ENCODE data around the gene HOXD9. TPM values are rescaled to one million over a fixed set of nuclear protein-coding genes. Genes with fewer than 3 reads are reported as not detected.

The HOXD9 gene
- total and polyA plus RNA-seq, 2 donors (not counting 3 experiments of a cell fraction or from before 2014, with no cell fraction given), result 1.9 to 3.5 TPM

DNA sequence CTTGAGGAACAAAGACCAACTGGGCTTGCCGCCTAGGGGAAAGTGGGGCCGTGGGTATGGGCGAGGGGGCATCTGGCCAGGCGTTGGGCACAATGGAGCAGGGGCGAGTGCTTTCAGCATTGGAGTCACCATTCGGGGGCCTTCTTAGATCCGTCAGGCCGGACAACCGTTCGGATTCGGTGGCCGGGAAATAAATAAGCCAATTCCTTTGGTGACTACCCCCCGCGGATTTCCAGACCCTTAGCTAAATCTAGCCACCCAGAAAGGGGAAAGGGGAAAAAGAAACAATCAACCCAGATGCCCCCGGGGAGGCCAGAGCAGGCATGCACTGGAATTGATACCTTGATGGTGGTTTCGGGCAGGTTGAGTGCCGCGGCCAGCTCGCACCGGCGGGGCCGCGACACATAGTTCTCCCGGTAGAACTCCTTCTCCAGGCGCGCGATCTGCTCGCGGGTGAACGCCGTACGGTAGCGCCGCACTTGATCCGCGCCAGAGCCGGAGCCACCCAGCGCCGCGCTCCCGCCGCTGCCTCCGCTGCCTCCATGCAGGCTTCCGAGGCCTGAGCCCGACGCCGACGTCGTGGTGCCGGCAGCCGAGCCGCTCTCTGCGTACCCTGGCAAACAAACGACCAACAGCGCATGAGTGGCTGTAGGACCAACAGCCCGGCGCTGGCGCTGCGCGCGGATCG is 40.5 kb upstream of the HOXD9 start:
- Histone ChIP-seq H3K9me1 (replicated peaks; ENCODE audit: control insufficient read depth, extremely low read depth, insufficient read depth, low read length) (no peaks in the 10 kb centered on the region), H3K9me3 (replicated peaks; ENCODE audit: control insufficient read depth, insufficient read depth, low read length) (no peaks in the 10 kb centered on the region), H4K20me1 (replicated peaks; ENCODE audit: control insufficient read depth, extremely low read depth, insufficient read depth, low read length) (peaks cover 2% of the 10 kb centered on the region), H3K36me3 (ENCODE audit: control insufficient read depth in 2 of 2, extremely low read depth in 1 of 2, insufficient read depth in 2 of 2, low read length in 2 of 2) (no peaks in the 10 kb centered on the region), H3K27me3 (ENCODE audit: control insufficient read depth in 2 of 2, insufficient read depth in 2 of 2, low read length in 2 of 2) (peaks cover 83 to 97% of the 10 kb centered on the region in 2 experiments), H3K4me1 (ENCODE audit: control insufficient read depth, extremely low read depth, insufficient read depth, low read length) (no peaks in the 10 kb centered on the region), H3K4me2 (ENCODE audit: insufficient read depth, low read length) (no peak overlapping the region), H3K79me2 (ENCODE audit: control insufficient read depth, insufficient read depth, low read length) (no peaks in the 10 kb centered on the region), H3K9ac (replicated peaks; ENCODE audit: extremely low read depth, insufficient read depth, low read length) (no peak overlapping the region), H3K4me3 (replicated peaks in 1 of 3; ENCODE audit: insufficient read depth in 1 of 3, low read depth in 1 of 3, low read length in 3 of 3) (no peak overlapping the region), H3K27ac (ENCODE audit: insufficient read depth, low read depth, low read length) (no peak overlapping the region), H2AFZ (ENCODE audit: low read depth, low read length) (no peak overlapping the region)
- TF ChIP-seq, protein P1, sequence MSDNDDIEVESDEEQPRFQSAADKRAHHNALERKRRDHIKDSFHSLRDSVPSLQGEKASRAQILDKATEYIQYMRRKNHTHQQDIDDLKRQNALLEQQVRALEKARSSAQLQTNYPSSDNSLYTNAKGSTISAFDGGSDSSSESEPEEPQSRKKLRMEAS (IDR thresholded peaks at IDR 0.05; ENCODE audit: insufficient read depth, insufficient read length), result no peak
- peak; percentile 98 for TF ChIP-seq EZH2 (IDR thresholded peaks at IDR 0.05; ENCODE audit: borderline replicate concordance, low read depth, low read length, severe bottlenecking)
- BruUV-seq (replicated peaks), result no TSS peak
- ChIA-PET POLR2A (no interaction called here), CTCF (interaction anchor here (1.4 to 1.6 kb wide), 3 partner anchors 14 to 29 kb away, joined by 4 to 6 read pairs (median 4); no protein-coding TSS in a partner anchor)
- dilution Hi-C loops (cut with MboI; ENCODE audit: extremely low pct_ligation_motif_present, low sequenced_read_pairs), result no loop called here
- intact Hi-C loops (cut with micrococcal nuclease), result loop anchor here (2.0 kb wide), 2 partner anchors 15 to 79 kb away; partner anchors contain the start of gene LNPK
- DNase-seq (ENCODE audit: low read depth, low spot score), result no peak
- FAIRE-seq, result no peak

DNA sequence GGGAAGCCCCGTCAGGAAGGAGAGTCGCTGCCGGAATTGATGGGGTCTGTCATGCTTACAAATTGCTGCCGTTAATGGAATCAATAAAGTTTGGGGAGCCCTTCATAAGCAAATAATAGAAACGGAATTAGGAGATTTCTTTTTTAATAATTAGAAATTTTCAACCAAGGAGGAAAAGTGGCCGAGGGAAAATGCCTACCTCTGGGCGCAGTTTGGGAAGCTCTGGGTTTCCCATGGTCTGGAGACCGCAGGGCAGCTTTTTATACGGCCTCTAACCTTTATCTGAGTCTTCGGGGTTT is 40.0 kb upstream of the HOXD9 start:
- H3K4me1 ChIP-seq (ENCODE audit: control insufficient read depth, extremely low read depth, insufficient read depth, low read length), result no peaks in the 10 kb centered on the region
- H3K9me3 ChIP-seq (replicated peaks; ENCODE audit: control insufficient read depth, insufficient read depth, low read length), result no peaks in the 10 kb centered on the region
- H3K27me3 ChIP-seq (ENCODE audit: control insufficient read depth in 2 of 2, insufficient read depth in 2 of 2, low read length in 2 of 2), result peaks cover 86 to 97% of the 10 kb centered on the region in 2 experiments
- no peaks in the 10 kb centered on the region for H4K20me1 ChIP-seq (replicated peaks; ENCODE audit: control insufficient read depth, extremely low read depth, insufficient read depth, low read length)
- H3K79me2 ChIP-seq (ENCODE audit: control insufficient read depth, insufficient read depth, low read length), result no peaks in the 10 kb centered on the region
- no peak overlapping the region for H3K4me3 ChIP-seq (replicated peaks in 1 of 3; ENCODE audit: insufficient read depth in 1 of 3, low read depth in 1 of 3, low read length in 3 of 3)
- no peaks in the 10 kb centered on the region for H3K9me1 ChIP-seq (replicated peaks; ENCODE audit: control insufficient read depth, extremely low read depth, insufficient read depth, low read length)
- H2AFZ ChIP-seq (ENCODE audit: low read depth, low read length), result no peak overlapping the region
- FAIRE-seq, result no peak
- H3K36me3 ChIP-seq (ENCODE audit: control insufficient read depth in 2 of 2, extremely low read depth in 1 of 2, insufficient read depth in 2 of 2, low read length in 2 of 2), result no peaks in the 10 kb centered on the region
- no peak overlapping the region for H3K27ac ChIP-seq (ENCODE audit: insufficient read depth, low read depth, low read length)
- TF ChIP-seq FOS (IDR thresholded peaks at IDR 0.05; ENCODE audit: borderline replicate concordance, insufficient read depth, low read length) (no peak), POLR2AphosphoS5 (IDR thresholded peaks at IDR 0.05; ENCODE audit: insufficient read depth, low read depth, low read length) (no peak), GATA2 (IDR thresholded peaks at IDR 0.05; ENCODE audit: insufficient read depth, insufficient read length, low read depth, low read length) (no peak), MYC (IDR thresholded peaks at IDR 0.05; ENCODE audit: low read depth, low read length) (no peak), JUN (IDR thresholded peaks at IDR 0.05; ENCODE audit: borderline replicate concordance, insufficient read depth, insufficient read length, low read depth) (no peak), POLR2A (IDR thresholded peaks at IDR 0.05; ENCODE audit: low read depth, low read length) (no peak), EZH2 (IDR thresholded peaks at IDR 0.05; ENCODE audit: borderline replicate concordance, low read depth, low read length, severe bottlenecking) (no peak)
- TF ChIP-seq, protein P2, sequence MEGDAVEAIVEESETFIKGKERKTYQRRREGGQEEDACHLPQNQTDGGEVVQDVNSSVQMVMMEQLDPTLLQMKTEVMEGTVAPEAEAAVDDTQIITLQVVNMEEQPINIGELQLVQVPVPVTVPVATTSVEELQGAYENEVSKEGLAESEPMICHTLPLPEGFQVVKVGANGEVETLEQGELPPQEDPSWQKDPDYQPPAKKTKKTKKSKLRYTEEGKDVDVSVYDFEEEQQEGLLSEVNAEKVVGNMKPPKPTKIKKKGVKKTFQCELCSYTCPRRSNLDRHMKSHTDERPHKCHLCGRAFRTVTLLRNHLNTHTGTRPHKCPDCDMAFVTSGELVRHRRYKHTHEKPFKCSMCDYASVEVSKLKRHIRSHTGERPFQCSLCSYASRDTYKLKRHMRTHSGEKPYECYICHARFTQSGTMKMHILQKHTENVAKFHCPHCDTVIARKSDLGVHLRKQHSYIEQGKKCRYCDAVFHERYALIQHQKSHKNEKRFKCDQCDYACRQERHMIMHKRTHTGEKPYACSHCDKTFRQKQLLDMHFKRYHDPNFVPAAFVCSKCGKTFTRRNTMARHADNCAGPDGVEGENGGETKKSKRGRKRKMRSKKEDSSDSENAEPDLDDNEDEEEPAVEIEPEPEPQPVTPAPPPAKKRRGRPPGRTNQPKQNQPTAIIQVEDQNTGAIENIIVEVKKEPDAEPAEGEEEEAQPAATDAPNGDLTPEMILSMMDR (IDR thresholded peaks at IDR 0.05; ENCODE audit: extremely low read depth in 1 of 2, insufficient read depth in 1 of 2, low read depth in 1 of 2, low read length in 2 of 2), result no peak
- TF ChIP-seq, protein P1 (IDR thresholded peaks at IDR 0.05; ENCODE audit: insufficient read depth, insufficient read length), result no peak
- POLR2A ChIA-PET, result interaction anchor here (0.6 kb wide), 1 partner anchor 751 kb away, joined by 3 read pairs; no protein-coding TSS in a partner anchor
- dilution Hi-C loops (cut with MboI; ENCODE audit: extremely low pct_ligation_motif_present, low sequenced_read_pairs), result no loop called here
- CTCF ChIA-PET, result interaction anchor here (1.0 to 1.4 kb wide), 2 partner anchors 13 to 15 kb away, joined by 3 to 6 read pairs; no protein-coding TSS in a partner anchor
- DNase-seq (ENCODE audit: low read depth, low spot score), result no peak
- H3K4me2 ChIP-seq (ENCODE audit: insufficient read depth, low read length), result no peak overlapping the region
- H3K9ac ChIP-seq (replicated peaks; ENCODE audit: extremely low read depth, insufficient read depth, low read length), result no peak overlapping the region
- intact Hi-C loops (cut with micrococcal nuclease), result no loop called here
- no TSS peak for BruUV-seq (replicated peaks)

Data from endothelial cell of umbilical vein (primary cell).